Measurements from ENCODE around the gene NAA40. TPM values are rescaled to one million over a fixed set of nuclear protein-coding genes. Genes with fewer than 3 reads are reported as not detected.

Gene NAA40
- total and polyA plus RNA-seq, 10 of the 15 experiments (the other 5 are each of a cell fraction or from before 2014, with no cell fraction given), result 4.8 to 31.6 (median 22.2) TPM

DNA sequence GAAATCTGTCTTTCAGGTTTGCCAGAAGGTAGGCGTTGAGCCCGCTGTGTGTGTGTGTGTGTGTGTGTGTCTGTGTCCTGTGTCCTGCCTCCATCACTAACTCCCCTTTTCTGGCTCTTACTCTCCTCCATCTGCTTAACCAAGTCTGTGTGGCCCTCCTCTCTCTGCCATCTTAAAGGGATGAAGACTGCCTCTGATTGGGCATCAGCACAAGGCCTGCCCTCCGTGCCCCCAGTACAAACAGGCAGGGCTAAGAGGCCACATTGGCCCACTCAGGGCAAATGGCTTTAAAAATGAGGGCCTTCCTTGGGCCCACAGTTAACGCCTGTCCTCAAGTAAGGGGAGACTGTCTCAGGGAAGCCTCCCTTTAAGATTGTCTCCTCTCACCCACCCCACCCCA is 32.7 kb upstream of the NAA40 start:
- Histone ChIP-seq H3K9me3 (replicated peaks; ENCODE audit: control insufficient read depth, insufficient read depth, low read length) (no peaks in the 10 kb centered on the region), H3K4me3 (no peak overlapping the region), H3K4me1 (ENCODE audit: control insufficient read depth, insufficient read depth, low read length) (no peaks in the 10 kb centered on the region), H3K27me3 (replicated peaks in 1 of 2; ENCODE audit: control insufficient read depth in 2 of 2, insufficient read depth in 2 of 2, low read length in 1 of 2) (no peaks in the 10 kb centered on the region), H3K27ac (ENCODE audit: control insufficient read depth, insufficient read depth) (no peak overlapping the region), H4K20me1 (ENCODE audit: control insufficient read depth, insufficient read depth) (no peaks in the 10 kb centered on the region), H3K9ac (ENCODE audit: control insufficient read depth, insufficient read depth, low read length) (no peak overlapping the region), H3K79me2 (ENCODE audit: control insufficient read depth, insufficient read depth, low read length) (no peaks in the 10 kb centered on the region), H3K4me2 (ENCODE audit: control insufficient read depth, insufficient read depth) (no peak overlapping the region), H3K36me3 (ENCODE audit: control insufficient read depth in 2 of 2, insufficient read depth in 2 of 2, low read length in 1 of 2) (peaks cover 21 to 40% of the 10 kb centered on the region in 2 experiments), H2AFZ (ENCODE audit: control insufficient read depth, low read depth, low read length) (no peak overlapping the region)
- BruUV-seq (replicated peaks), result no TSS peak
- no peak for FAIRE-seq
- ChIA-PET SMC1A (ENCODE audit: uncharacterized antibody, unreplicated experiment) (interaction anchor here (0.6 to 1.9 kb wide), 3 partner anchors 39 to 69 kb away, joined by 3 to 17 read pairs (median 3); no protein-coding TSS in a partner anchor), CTCF (interaction anchor here (0.6 to 1.9 kb wide), 9 partner anchors 11 to 138 kb away, joined by 3 to 25 read pairs (median 3); partner anchors contain the start of gene ZFTA), RAD21 (ENCODE audit: unreplicated experiment) (interaction anchor here (1.0 to 1.2 kb wide), 2 partner anchors 33 to 40 kb away, joined by 4 read pairs; no protein-coding TSS in a partner anchor), POLR2A (no interaction called here)
- in situ Hi-C loops (cut with MboI) (no loop called here), intact Hi-C loops (cut with micrococcal nuclease; ENCODE audit: unreplicated experiment) (loop anchor here (1.0 kb wide), 1 partner anchor 69 kb away; no protein-coding TSS in a partner anchor)
- WGBS (ENCODE audit: insufficient coverage, insufficient replicate concordance, low lambda C conversion rate, missing lambda C conversion rate), result 88% methylated on average over 4 of the region's 4 CpGs
- TF ChIP-seq, protein P1, sequence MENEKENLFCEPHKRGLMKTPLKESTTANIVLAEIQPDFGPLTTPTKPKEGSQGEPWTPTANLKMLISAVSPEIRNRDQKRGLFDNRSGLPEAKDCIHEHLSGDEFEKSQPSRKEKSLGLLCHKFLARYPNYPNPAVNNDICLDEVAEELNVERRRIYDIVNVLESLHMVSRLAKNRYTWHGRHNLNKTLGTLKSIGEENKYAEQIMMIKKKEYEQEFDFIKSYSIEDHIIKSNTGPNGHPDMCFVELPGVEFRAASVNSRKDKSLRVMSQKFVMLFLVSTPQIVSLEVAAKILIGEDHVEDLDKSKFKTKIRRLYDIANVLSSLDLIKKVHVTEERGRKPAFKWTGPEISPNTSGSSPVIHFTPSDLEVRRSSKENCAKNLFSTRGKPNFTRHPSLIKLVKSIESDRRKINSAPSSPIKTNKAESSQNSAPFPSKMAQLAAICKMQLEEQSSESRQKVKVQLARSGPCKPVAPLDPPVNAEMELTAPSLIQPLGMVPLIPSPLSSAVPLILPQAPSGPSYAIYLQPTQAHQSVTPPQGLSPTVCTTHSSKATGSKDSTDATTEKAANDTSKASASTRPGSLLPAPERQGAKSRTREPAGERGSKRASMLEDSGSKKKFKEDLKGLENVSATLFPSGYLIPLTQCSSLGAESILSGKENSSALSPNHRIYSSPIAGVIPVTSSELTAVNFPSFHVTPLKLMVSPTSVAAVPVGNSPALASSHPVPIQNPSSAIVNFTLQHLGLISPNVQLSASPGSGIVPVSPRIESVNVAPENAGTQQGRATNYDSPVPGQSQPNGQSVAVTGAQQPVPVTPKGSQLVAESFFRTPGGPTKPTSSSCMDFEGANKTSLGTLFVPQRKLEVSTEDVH (IDR thresholded peaks at IDR 0.05; ENCODE audit: low read depth, partially characterized antibody), result no peak
- ATAC-seq, result no peak
- no peak for DNase-seq (ENCODE audit: low read depth, low spot score)

DNA sequence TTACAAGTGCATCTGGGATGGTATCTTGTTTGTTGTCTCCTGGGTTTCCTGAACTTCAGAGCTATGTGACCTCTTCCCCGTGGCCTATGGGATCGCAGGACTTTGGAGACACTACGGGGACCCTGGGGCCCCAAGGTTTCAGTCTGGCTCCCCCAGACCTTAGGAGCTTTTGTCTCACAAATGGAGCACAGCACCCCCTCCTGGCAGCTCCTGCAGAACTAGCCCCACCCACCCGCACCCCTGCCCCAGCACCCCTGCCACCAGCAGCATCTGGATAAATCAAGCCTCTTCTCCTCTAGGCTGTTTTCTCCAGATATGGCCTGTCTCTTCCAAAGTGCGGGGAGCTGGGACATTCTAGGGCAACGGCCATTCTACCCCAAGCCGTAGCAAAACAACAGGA is 32.2 kb upstream of the NAA40 start:
- Histone ChIP-seq H3K27me3 (replicated peaks in 1 of 2; ENCODE audit: control insufficient read depth in 2 of 2, insufficient read depth in 2 of 2, low read length in 1 of 2) (no peaks in the 10 kb centered on the region), H3K9ac (ENCODE audit: control insufficient read depth, insufficient read depth, low read length) (no peak overlapping the region), H3K9me3 (replicated peaks; ENCODE audit: control insufficient read depth, insufficient read depth, low read length) (no peaks in the 10 kb centered on the region), H3K4me2 (ENCODE audit: control insufficient read depth, insufficient read depth) (no peak overlapping the region), H3K27ac (ENCODE audit: control insufficient read depth, insufficient read depth) (no peak overlapping the region), H3K79me2 (ENCODE audit: control insufficient read depth, insufficient read depth, low read length) (no peaks in the 10 kb centered on the region), H3K36me3 (ENCODE audit: control insufficient read depth in 2 of 2, insufficient read depth in 2 of 2, low read length in 1 of 2) (peaks cover 18 to 40% of the 10 kb centered on the region in 2 experiments), H4K20me1 (ENCODE audit: control insufficient read depth, insufficient read depth) (no peaks in the 10 kb centered on the region), H2AFZ (ENCODE audit: control insufficient read depth, low read depth, low read length) (no peak overlapping the region), H3K4me1 (ENCODE audit: control insufficient read depth, insufficient read depth, low read length) (no peaks in the 10 kb centered on the region), H3K4me3 (no peak overlapping the region)
- ATAC-seq (peak; percentile 46; the same call in 2 of the 3 replicates), DNase-seq (ENCODE audit: low read depth, low spot score) (no peak), FAIRE-seq (no peak)
- ChIA-PET RAD21 (ENCODE audit: unreplicated experiment) (interaction anchor here (1.0 to 1.2 kb wide), 2 partner anchors 33 to 39 kb away, joined by 4 read pairs; no protein-coding TSS in a partner anchor), SMC1A (ENCODE audit: uncharacterized antibody, unreplicated experiment) (interaction anchor here (0.6 to 1.9 kb wide), 3 partner anchors 40 to 69 kb away, joined by 3 to 17 read pairs (median 3); no protein-coding TSS in a partner anchor), CTCF (interaction anchor here (0.6 to 1.9 kb wide), 10 partner anchors 11 to 139 kb away, joined by 3 to 25 read pairs (median 3); partner anchors contain the start of gene ZFTA), POLR2A (no interaction called here)
- 89% methylated on average over 7 of the region's 7 CpGs for WGBS (ENCODE audit: insufficient coverage, insufficient replicate concordance, low lambda C conversion rate, missing lambda C conversion rate)
- intact Hi-C loops (cut with micrococcal nuclease; ENCODE audit: unreplicated experiment), result loop anchor here (1.0 kb wide), 1 partner anchor 69 kb away; no protein-coding TSS in a partner anchor
- in situ Hi-C loops (cut with MboI), result no loop called here
- no TSS peak for BruUV-seq (replicated peaks)
- TF ChIP-seq RB1 (IDR thresholded peaks at IDR 0.05; ENCODE audit: borderline replicate concordance) (no peak), BMI1 (IDR thresholded peaks at IDR 0.05; ENCODE audit: borderline replicate concordance) (no peak), SREBF1 (IDR thresholded peaks at IDR 0.05; ENCODE audit: low read length) (no peak), EZH2 (IDR thresholded peaks at IDR 0.05; ENCODE audit: borderline replicate concordance, control insufficient read depth, low read depth, low read length) (no peak), IRF4 (IDR thresholded peaks at IDR 0.05; ENCODE audit: low read depth, low read length) (no peak), YBX1 (IDR thresholded peaks at IDR 0.05) (no peak), NFIC (IDR thresholded peaks at IDR 0.05; ENCODE audit: low read depth, low read length) (no peak), CREM (IDR thresholded peaks at IDR 0.05; ENCODE audit: low read depth) (no peak)
- TF ChIP-seq, protein P2, sequence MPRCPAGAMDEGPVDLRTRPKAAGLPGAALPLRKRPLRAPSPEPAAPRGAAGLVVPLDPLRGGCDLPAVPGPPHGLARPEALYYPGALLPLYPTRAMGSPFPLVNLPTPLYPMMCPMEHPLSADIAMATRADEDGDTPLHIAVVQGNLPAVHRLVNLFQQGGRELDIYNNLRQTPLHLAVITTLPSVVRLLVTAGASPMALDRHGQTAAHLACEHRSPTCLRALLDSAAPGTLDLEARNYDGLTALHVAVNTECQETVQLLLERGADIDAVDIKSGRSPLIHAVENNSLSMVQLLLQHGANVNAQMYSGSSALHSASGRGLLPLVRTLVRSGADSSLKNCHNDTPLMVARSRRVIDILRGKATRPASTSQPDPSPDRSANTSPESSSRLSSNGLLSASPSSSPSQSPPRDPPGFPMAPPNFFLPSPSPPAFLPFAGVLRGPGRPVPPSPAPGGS (IDR thresholded peaks at IDR 0.05; ENCODE audit: borderline replicate concordance, insufficient read depth, low read depth, low read length, poor library complexity, severe bottlenecking), result no peak

Data from GM12878 (cell line).